Measurements from ENCODE around the gene UFM1.
"Not testable (repeated sequence)": the region's sequence is repeated elsewhere in the genome, so short reads cannot be mapped to it uniquely, and the experiment has no call there.

UFM1 gene

DNA sequence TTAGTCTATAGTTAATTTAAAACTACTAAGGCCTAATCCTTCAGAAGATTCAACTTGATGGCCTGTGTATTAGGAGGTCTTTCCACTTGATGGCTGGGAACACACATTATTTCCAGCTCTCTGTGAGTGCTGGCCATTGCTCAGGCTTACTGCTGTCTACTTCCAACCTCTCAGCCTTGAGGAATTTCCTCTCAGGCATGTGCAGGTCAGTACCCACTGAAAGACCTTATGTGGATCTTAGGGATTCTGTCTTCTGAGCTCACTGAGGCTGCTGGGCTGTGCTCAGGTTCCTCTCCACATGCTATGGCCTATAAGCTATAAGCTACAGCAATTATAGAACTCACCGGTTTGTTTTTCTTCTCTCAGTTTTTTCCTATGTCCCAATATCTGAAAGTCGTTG lies 11.6 kb upstream of the UFM1 start:
- Histone ChIP-seq H3K36me3 (ENCODE audit: control insufficient read depth, insufficient read depth, low read length) (no peaks in the 10 kb centered on the region), H3K4me3 (ENCODE audit: extremely low read depth, insufficient read depth, low read length, poor library complexity, severe bottlenecking) (no peak overlapping the region), H3K9me3 (ENCODE audit: control insufficient read depth, low read length) (no peaks in the 10 kb centered on the region), H3K27ac (ENCODE audit: low read depth, low read length, severe bottlenecking) (no peak overlapping the region), H3K4me1 (ENCODE audit: control insufficient read depth, insufficient read depth, low read length, poor library complexity, severe bottlenecking) (no peaks in the 10 kb centered on the region)
- no CpG with 5 or more reads among the region's 2 CpGs for WGBS, 2 experiments (ENCODE audit: insufficient coverage in 2 of 2)

DNA sequence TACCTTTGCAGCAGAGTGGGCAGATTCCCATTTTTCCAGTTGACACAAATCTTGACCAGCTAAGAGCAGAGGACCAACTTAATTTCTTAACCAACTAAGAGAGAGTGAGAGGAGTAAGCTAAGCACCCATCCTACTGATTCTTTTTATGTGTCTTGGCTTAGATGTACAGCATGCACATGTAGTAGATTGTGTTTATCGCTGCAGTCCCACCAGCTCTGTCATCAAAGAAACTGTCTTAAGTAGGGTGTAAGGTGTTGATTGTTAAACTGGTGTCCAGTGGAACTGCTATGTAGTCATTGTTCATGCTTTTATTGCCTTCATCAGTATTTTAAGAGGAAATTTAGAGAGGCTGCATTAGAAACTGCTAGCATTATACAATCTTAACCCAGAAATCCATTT lies 9.0 kb upstream of the UFM1 start:
- Histone ChIP-seq H3K36me3 (ENCODE audit: control insufficient read depth, insufficient read depth, low read length) (no peaks in the 10 kb centered on the region), H3K27ac (ENCODE audit: low read depth, low read length, severe bottlenecking) (no peak overlapping the region), H3K4me1 (ENCODE audit: control insufficient read depth, insufficient read depth, low read length, poor library complexity, severe bottlenecking) (no peaks in the 10 kb centered on the region), H3K4me3 (ENCODE audit: extremely low read depth, insufficient read depth, low read length, poor library complexity, severe bottlenecking) (no peak overlapping the region), H3K9me3 (ENCODE audit: control insufficient read depth, low read length) (no peaks in the 10 kb centered on the region)
- 100% methylated on average over 1 of the region's 1 CpG; no CpG with 5 or more reads in 1 of the 2 experiments for WGBS, 2 experiments (ENCODE audit: insufficient coverage in 2 of 2)

DNA sequence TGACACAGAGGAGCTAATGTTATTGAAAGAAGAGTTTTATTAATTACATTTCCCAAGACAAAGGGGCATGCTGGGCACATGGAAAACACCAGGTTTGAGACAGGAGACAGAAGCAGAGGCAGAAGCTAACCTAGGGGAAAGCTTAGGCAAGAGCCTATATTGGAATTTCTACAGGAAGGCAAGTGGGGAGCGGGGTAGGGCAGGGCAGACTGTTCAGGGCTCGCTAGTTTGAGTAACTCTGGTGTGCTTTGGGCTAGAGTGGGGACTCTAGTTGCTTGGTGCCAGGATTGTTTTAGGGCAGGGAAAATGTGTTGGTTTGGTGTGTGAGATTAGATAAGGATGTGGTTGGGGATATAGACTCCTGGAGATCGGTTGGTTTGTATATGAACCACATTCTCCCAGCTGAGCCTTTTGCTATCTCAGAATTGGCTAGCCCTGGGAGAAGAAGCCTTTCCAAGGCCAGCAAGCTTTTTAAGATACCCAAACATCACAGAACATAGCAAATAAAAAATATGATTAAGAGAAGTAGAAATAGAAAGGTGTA lies 8.4 kb upstream of the UFM1 start:
- Histone ChIP-seq H3K4me3 (ENCODE audit: extremely low read depth, insufficient read depth, low read length, poor library complexity, severe bottlenecking) (no peak overlapping the region), H3K27ac (ENCODE audit: low read depth, low read length, severe bottlenecking) (no peak overlapping the region), H3K4me1 (ENCODE audit: control insufficient read depth, insufficient read depth, low read length, poor library complexity, severe bottlenecking) (no peaks in the 10 kb centered on the region), H3K36me3 (ENCODE audit: control insufficient read depth, insufficient read depth, low read length) (no peaks in the 10 kb centered on the region), H3K9me3 (ENCODE audit: control insufficient read depth, low read length) (no peaks in the 10 kb centered on the region)
- 83 to 87% methylated on average over 2 of the region's 3 CpGs for WGBS, 2 experiments (ENCODE audit: insufficient coverage in 2 of 2)

DNA sequence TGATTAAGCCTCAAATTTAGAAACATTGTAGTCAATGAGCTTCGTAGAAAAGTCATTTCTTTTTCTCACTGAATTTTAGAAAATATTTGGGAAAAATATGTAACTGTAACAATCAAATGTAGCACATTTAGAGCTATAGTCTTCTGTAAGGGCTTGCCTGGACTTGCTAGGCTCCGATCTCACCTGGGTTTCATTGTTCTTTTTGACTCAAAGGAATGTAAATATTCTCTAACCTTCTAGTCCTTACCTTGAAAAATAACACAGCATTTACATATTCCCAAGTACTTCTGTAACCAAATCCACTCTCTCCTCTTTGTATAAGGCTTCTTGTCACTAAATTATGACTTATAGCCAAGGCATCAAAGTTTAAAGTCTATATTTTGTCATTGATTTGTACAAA lies 2.9 kb upstream of the UFM1 start:
- Histone ChIP-seq H3K4me3 (ENCODE audit: extremely low read depth, insufficient read depth, low read length, poor library complexity, severe bottlenecking) (no peak overlapping the region), H3K4me1 (ENCODE audit: control insufficient read depth, insufficient read depth, low read length, poor library complexity, severe bottlenecking) (peaks cover 11% of the 10 kb centered on the region), H3K27ac (ENCODE audit: low read depth, low read length, severe bottlenecking) (no peak overlapping the region), H3K9me3 (ENCODE audit: control insufficient read depth, low read length) (no peaks in the 10 kb centered on the region), H3K36me3 (ENCODE audit: control insufficient read depth, insufficient read depth, low read length) (peaks cover 9% of the 10 kb centered on the region)
- no CpG with 5 or more reads among the region's 2 CpGs for WGBS, 2 experiments (ENCODE audit: insufficient coverage in 2 of 2)

DNA sequence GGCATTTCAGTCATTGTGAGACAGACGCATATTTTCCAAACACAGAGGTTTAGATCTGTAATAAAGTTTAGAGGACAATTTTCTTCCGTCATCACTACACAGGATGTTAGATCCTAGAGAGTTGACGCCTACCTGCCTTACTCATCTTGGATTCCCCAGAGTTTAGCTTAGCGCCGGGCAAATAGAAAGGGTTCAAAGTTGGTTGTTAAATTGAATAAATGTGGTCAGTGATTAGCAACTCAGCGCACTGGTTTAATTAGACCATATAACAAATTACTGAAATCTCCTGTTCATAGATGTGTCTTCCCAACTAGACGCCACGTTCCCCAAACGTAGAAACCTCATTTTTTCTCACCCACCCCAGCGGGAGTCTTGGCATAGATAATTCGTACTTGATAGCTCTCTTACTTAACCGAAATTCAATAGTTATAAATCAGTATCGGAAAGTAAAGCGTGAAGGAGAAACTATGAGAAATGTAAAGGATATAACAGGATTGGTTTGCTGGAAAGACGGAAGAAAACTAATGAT lies 726 bp upstream of the UFM1 start:
- Histone ChIP-seq H3K27ac (ENCODE audit: low read depth, low read length, severe bottlenecking) (peak overlapping the region; percentile 25), H3K4me1 (ENCODE audit: control insufficient read depth, insufficient read depth, low read length, poor library complexity, severe bottlenecking) (peaks cover 11% of the 10 kb centered on the region), H3K36me3 (ENCODE audit: control insufficient read depth, insufficient read depth, low read length) (peaks cover 19% of the 10 kb centered on the region), H3K4me3 (ENCODE audit: extremely low read depth, insufficient read depth, low read length, poor library complexity, severe bottlenecking) (peak overlapping the region; percentile 89), H3K9me3 (ENCODE audit: control insufficient read depth, low read length) (no peaks in the 10 kb centered on the region)
- 0% methylated on average over 1 to 3 of the region's 15 CpGs for WGBS, 2 experiments (ENCODE audit: insufficient coverage in 2 of 2)

DNA sequence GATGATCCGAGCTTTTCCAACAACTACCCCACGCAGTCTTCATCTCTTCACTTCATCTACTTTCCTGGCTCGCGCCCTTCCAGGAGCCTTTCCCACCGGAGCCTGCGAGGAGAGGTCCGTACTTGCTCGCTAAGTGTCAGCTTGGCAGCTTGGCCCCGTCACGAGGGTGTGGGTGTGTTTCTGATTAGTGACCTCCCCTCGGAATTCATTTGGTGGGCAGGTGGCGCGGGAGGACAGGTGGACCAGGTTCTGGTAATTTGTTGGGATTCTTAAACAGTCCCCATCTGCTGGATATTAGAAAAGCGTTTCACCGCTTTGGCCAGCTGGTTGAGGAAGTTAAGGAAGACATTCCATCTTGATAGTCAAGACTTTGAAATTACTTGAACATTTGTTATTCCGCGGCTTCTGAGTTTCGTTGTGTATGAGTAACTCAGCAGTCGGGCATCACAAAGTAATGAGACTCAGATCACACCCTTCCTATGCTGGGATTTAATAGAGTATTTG lies 515 bp downstream of the UFM1 start:
- 0% methylated on average over 5 to 8 of the region's 19 CpGs for WGBS, 2 experiments (ENCODE audit: insufficient coverage in 2 of 2)

DNA sequence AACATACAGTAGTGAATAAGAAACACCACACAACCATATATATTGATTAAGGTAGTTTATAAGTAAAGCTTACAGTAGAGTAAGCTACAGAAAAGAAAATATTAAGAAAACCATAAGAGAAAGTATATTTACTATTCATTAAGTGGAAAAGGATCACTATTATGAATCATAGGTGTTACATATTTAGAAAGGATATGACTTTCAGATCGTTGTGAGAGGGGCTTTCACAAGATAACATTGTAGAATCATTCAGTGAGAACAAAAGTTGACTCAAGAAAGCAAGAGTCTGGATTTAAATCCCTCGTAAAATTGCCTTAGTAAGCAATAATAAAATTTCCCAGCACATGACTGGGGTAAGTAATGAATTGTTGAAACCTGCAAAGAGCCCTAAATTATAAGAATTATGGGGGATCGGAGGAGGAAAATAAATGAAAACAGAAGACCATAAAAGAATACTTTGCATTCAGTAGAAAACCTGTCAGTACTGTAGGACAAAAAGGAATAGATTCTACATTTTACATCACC lies 6.0 kb downstream of the UFM1 start:
- peaks cover 8% of the 10 kb centered on the region for H3K4me1 ChIP-seq (ENCODE audit: control insufficient read depth, insufficient read depth, low read length, poor library complexity, severe bottlenecking)
- H3K36me3 ChIP-seq (ENCODE audit: control insufficient read depth, insufficient read depth, low read length) = peaks cover 48% of the 10 kb centered on the region
- H3K27ac ChIP-seq (ENCODE audit: low read depth, low read length, severe bottlenecking) = no peak overlapping the region
- no peaks in the 10 kb centered on the region for H3K9me3 ChIP-seq (ENCODE audit: control insufficient read depth, low read length)
- no peak overlapping the region for H3K4me3 ChIP-seq (ENCODE audit: extremely low read depth, insufficient read depth, low read length, poor library complexity, severe bottlenecking)
- WGBS, 2 experiments (ENCODE audit: insufficient coverage in 2 of 2) = 100% methylated on average over 1 of the region's 3 CpGs

More for the DNA sequence above, 515 bp downstream of the UFM1 start:
- Histone ChIP-seq H3K36me3 (ENCODE audit: control insufficient read depth, insufficient read depth, low read length) (peaks cover 29% of the 10 kb centered on the region), H3K27ac (ENCODE audit: low read depth, low read length, severe bottlenecking) (peak overlapping the region; percentile 92), H3K9me3 (ENCODE audit: control insufficient read depth, low read length) (no peaks in the 10 kb centered on the region), H3K4me1 (ENCODE audit: control insufficient read depth, insufficient read depth, low read length, poor library complexity, severe bottlenecking) (peaks cover 11% of the 10 kb centered on the region), H3K4me3 (ENCODE audit: extremely low read depth, insufficient read depth, low read length, poor library complexity, severe bottlenecking) (peak overlapping the region; percentile 89)

DNA sequence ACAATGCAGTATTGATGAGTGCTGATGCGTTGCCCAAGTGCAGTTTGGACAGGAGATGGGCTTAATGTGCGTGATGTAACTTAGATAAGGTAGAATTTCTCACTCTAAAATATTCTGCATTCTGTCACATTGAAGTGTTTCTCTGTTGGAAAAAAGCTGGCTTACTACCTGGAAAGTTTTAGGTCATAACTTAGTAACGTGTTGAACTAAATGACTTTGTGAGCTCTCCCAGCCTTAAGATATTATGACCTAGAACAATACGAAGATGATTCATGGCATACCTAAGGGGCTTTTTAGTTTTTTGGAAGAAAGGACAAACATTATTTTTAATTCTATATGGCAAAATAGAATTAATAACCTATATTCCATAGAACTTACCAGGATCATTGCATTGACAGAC lies 9.0 kb downstream of the UFM1 start:
- Histone ChIP-seq H3K36me3 (ENCODE audit: control insufficient read depth, insufficient read depth, low read length) (peaks cover 51% of the 10 kb centered on the region), H3K9me3 (ENCODE audit: control insufficient read depth, low read length) (no peaks in the 10 kb centered on the region), H3K4me3 (ENCODE audit: extremely low read depth, insufficient read depth, low read length, poor library complexity, severe bottlenecking) (no peak overlapping the region)

DNA sequence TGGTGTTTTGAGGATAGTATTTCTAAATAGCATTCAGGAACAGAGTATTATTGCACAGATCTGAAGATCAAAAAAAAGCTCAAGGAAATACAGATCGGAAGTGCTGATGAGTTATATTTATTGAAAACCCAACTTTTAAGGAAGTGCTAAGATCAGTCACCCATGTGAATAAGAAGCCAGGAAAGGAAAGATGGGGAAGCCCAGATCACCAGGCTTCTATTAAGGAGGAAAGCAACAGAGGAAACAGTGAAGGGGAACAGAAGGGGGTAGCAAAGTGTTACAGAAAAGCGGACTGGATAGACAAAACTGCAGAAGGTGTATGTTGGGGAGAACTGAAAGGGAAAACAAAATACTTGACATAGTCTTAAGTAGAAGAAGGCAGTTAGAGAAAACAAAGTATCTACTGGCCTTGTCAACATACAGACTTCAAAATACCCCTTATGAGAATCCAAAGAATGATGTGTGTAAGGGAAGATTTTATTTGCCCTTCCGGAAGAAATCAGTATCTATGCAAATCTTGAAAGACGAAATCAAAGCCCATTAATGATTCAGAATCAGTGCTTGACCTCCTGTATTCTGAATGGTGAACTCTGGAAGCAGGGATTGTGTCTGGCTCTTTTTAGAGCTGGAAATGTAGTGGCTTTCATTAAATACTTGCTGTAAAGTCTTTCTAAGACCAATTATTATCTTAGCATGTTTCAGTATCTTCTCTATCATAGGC lies 12.1 kb downstream of the UFM1 start:
- Histone ChIP-seq H3K27ac (ENCODE audit: low read depth, low read length, severe bottlenecking) (no peak overlapping the region), H3K4me1 (ENCODE audit: control insufficient read depth, insufficient read depth, low read length, poor library complexity, severe bottlenecking) (no peaks in the 10 kb centered on the region), H3K36me3 (ENCODE audit: control insufficient read depth, insufficient read depth, low read length) (peaks cover 36% of the 10 kb centered on the region), H3K9me3 (ENCODE audit: control insufficient read depth, low read length) (no peaks in the 10 kb centered on the region), H3K4me3 (ENCODE audit: extremely low read depth, insufficient read depth, low read length, poor library complexity, severe bottlenecking) (no peak overlapping the region)
- 94 to 100% methylated on average over 3 of the region's 4 CpGs for whole genome bisulfite sequencing, 2 experiments (ENCODE audit: insufficient coverage in 2 of 2)

More for the DNA sequence above, 9.0 kb downstream of the UFM1 start:
- Histone ChIP-seq H3K27ac (ENCODE audit: low read depth, low read length, severe bottlenecking) (no peak overlapping the region), H3K4me1 (ENCODE audit: control insufficient read depth, insufficient read depth, low read length, poor library complexity, severe bottlenecking) (no peaks in the 10 kb centered on the region)
- WGBS, 2 experiments (ENCODE audit: insufficient coverage in 2 of 2) = 86 to 100% methylated on average over 1 to 2 of the region's 4 CpGs

DNA sequence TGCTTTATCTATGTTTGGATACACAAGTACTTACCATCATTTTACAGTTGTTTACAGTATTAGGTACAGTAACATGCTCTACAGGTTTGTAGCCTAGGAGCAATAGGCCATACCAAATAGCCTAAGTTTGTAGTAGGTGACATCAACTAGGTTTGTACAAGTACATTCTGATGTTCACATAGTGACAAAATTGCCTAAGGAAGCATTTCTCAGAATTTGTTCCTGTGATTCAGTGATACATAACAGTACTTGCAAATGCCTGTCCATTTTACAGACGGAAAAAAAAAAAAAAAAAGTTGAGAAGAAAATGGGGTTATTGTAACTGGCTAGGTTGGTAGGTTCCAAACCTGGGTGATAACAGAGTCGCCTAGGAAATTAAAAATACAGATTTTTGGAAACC lies 13.6 kb downstream of the UFM1 start:
- no peak overlapping the region for H3K4me3 ChIP-seq (ENCODE audit: extremely low read depth, insufficient read depth, low read length, poor library complexity, severe bottlenecking)
- no peaks in the 10 kb centered on the region for H3K9me3 ChIP-seq (ENCODE audit: control insufficient read depth, low read length)
- H3K36me3 ChIP-seq (ENCODE audit: control insufficient read depth, insufficient read depth, low read length) = peaks cover 25% of the 10 kb centered on the region
- no peak overlapping the region for H3K27ac ChIP-seq (ENCODE audit: low read depth, low read length, severe bottlenecking)
- no peaks in the 10 kb centered on the region for H3K4me1 ChIP-seq (ENCODE audit: control insufficient read depth, insufficient read depth, low read length, poor library complexity, severe bottlenecking)
- no CpG with 5 or more reads among the region's 2 CpGs for WGBS, 2 experiments (ENCODE audit: insufficient coverage in 2 of 2)

DNA sequence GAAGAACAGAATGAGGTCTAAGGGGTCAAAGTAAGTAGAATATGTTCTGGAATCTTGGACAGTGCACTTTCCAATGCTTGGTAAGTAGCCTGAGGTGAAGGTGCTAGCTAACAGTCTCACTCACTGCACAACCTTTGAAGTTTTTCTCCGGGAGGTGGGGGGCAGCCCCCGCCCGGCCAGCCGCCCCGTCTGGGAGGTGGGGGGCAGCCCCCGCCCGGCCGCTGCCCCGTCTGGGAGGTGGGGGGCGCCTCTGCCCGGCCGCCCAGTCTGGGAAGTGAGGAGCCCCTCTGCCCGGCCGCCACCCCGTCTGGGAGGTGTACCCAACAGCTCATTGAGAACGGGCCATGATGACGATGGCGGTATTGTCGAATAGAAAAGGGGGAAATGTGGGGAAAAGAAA lies 14.1 kb downstream of the UFM1 start:
- H3K27ac ChIP-seq (ENCODE audit: low read depth, low read length, severe bottlenecking); H3K9me3 ChIP-seq (ENCODE audit: control insufficient read depth, low read length); H3K4me1 ChIP-seq (ENCODE audit: control insufficient read depth, insufficient read depth, low read length, poor library complexity, severe bottlenecking); H3K4me3 ChIP-seq (ENCODE audit: extremely low read depth, insufficient read depth, low read length, poor library complexity, severe bottlenecking): not testable (repeated sequence)
- H3K36me3 ChIP-seq (ENCODE audit: control insufficient read depth, insufficient read depth, low read length) = peaks cover 21% of the 10 kb centered on the region
- WGBS, 2 experiments (ENCODE audit: insufficient coverage in 2 of 2) = 80 to 100% methylated on average over 1 to 5 of the region's 19 CpGs

Data from mesodermal cell (in vitro differentiated cells).